ENCODE data around the gene SLC9C1. TPM values are rescaled to one million over a fixed set of nuclear protein-coding genes. Genes with fewer than 3 reads are reported as not detected.

Gene SLC9C1
- total and polyA plus RNA-seq, 2 of the 13 experiments (the other 11 are each of a cell fraction or from before 2014, with no cell fraction given), result not detected

DNA sequence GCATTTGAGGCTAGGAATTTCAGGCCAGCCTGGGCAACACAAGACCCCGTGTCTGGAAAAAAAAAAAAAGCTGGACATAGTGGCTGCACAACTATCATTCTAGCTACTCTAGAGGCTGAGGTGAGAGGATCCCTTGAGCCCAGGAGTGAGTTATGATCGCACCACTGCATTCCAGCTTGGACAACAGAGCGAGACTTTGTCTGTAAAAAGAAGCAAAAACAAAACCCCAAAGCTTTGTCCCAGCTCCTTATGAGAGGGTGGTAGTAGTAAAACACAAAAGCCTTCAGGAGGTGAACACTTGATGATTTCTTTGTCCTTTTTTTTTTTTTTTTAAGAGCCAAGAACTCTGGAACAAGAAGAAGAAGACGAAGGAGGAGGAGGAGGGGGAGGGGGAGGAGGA is 37.8 kb upstream of the SLC9C1 start:
- TF ChIP-seq, protein P1, sequence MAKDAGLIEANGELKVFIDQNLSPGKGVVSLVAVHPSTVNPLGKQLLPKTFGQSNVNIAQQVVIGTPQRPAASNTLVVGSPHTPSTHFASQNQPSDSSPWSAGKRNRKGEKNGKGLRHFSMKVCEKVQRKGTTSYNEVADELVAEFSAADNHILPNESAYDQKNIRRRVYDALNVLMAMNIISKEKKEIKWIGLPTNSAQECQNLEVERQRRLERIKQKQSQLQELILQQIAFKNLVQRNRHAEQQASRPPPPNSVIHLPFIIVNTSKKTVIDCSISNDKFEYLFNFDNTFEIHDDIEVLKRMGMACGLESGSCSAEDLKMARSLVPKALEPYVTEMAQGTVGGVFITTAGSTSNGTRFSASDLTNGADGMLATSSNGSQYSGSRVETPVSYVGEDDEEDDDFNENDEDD (CRISPR knock-in tag; IDR thresholded peaks at IDR 0.05; ENCODE audit: borderline replicate concordance), result no peak
- no peak for TF ChIP-seq SRSF4 (IDR thresholded peaks at IDR 0.05; ENCODE audit: low read depth, low read length, poor library complexity, severe bottlenecking)
- TF ChIP-seq ZNF782 (CRISPR knock-in tag; IDR thresholded peaks at IDR 0.05; ENCODE audit: borderline replicate concordance), result no peak
- no peak for TF ChIP-seq MEF2D (CRISPR knock-in tag; IDR thresholded peaks at IDR 0.05)
- no peak for TF ChIP-seq ZNF225 (CRISPR knock-in tag; IDR thresholded peaks at IDR 0.05)
- TF ChIP-seq ZNF232 (CRISPR knock-in tag; IDR thresholded peaks at IDR 0.05; ENCODE audit: borderline replicate concordance), result no peak
- Histone ChIP-seq H3K36me3 (replicated peaks in 1 of 2; ENCODE audit: control insufficient read depth in 1 of 2, insufficient read depth in 2 of 2, low read length in 2 of 2) (no peaks in the 10 kb centered on the region), H3K27me3 (ENCODE audit: control insufficient read depth in 1 of 2, insufficient read depth in 2 of 2, low read length in 2 of 2) (peaks cover 0 to 11% of the 10 kb centered on the region in 2 experiments; a peak in 3 of 5 replicates), H3K9ac (ENCODE audit: insufficient read depth, low read depth, low read length) (no peak overlapping the region), H3K27ac (ENCODE audit: extremely low read length, insufficient read depth, low read length) (no peak overlapping the region), H3K4me1 (ENCODE audit: insufficient read depth, low read length) (no peaks in the 10 kb centered on the region), H4K20me1 (ENCODE audit: insufficient read depth, low read length) (no peaks in the 10 kb centered on the region), H3K4me2 (ENCODE audit: low read depth, low read length) (no peak overlapping the region), H3K9me3 (ENCODE audit: low read length) (no peaks in the 10 kb centered on the region), H2AFZ (ENCODE audit: low read length) (no peak overlapping the region), H3K79me2 (ENCODE audit: insufficient read depth, low read length) (no peaks in the 10 kb centered on the region), H3K4me3 (replicated peaks in 1 of 3; ENCODE audit: insufficient read depth in 1 of 3, low read depth in 2 of 3, low read length in 3 of 3) (no peak overlapping the region)
- intact Hi-C loops (cut with micrococcal nuclease; ENCODE audit: unreplicated experiment), result no loop called here
- in situ Hi-C loops (cut with HindIII; ENCODE audit: extremely low pct_ligation_motif_present, low pct_unique_long_range_greater_than_20kb), result no loop called here
- POLR2A ChIA-PET, result no interaction called here
- no peak for FAIRE-seq
- WGBS (ENCODE audit: low lambda C conversion rate), result 38% methylated on average over 4 of the region's 4 CpGs
- BruUV-seq (replicated peaks), result no TSS peak
- CTCF ChIA-PET (ENCODE audit: low intra/inter-chr PET ratio, low total read pairs), result no interaction called here
- ATAC-seq, result no peak
- DNase-seq (ENCODE audit: low spot score), result no peak

DNA sequence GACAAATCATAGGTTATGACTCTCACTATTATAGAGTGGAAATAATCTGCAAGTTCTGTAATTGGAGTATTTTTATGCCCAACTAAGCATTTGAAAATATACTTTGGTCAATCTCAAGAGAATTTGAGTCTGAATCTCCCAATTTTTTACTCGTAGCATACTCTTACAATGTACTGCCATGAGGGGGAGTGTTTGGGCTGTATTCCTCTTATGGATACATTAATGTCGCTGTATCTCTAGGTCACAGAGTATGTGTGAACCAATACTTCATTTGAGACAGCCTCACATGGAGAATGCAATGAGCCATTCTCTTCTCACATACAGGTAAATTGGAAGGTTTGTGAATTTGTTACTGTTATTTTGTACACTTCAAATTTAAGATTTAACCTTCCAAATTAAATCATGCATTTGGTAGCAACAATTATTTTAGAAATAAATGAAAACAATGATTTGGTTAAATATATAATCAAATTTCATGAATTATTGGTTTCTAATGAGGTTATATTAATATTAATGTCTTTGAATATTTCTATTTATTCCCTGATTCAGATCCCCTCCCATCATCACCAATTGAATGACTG is 33.4 kb upstream of the SLC9C1 start:
- H3K4me1 ChIP-seq (ENCODE audit: insufficient read depth, low read length), result no peaks in the 10 kb centered on the region
- no peaks in the 10 kb centered on the region for H3K79me2 ChIP-seq (ENCODE audit: insufficient read depth, low read length)
- DNase-seq (ENCODE audit: low spot score), result peak; percentile 39
- no peak overlapping the region for H2AFZ ChIP-seq (ENCODE audit: low read length)
- WGBS (ENCODE audit: low lambda C conversion rate), result 0% methylated on average over 2 of the region's 2 CpGs
- no peak for FAIRE-seq
- ChIA-PET POLR2A (no interaction called here), CTCF (ENCODE audit: low intra/inter-chr PET ratio, low total read pairs) (interaction anchor here (1.3 kb wide), 1 partner anchor 192 kb away, joined by 5 read pairs; no protein-coding TSS in a partner anchor)
- no peak overlapping the region for H3K4me3 ChIP-seq (replicated peaks in 1 of 3; ENCODE audit: insufficient read depth in 1 of 3, low read depth in 2 of 3, low read length in 3 of 3)
- in situ Hi-C loops (cut with HindIII; ENCODE audit: extremely low pct_ligation_motif_present, low pct_unique_long_range_greater_than_20kb), result loop anchor here (10.0 kb wide), 1 partner anchor 207 kb away; no protein-coding TSS in a partner anchor
- no peaks in the 10 kb centered on the region for H3K27me3 ChIP-seq (ENCODE audit: control insufficient read depth in 1 of 2, insufficient read depth in 2 of 2, low read length in 2 of 2)
- H4K20me1 ChIP-seq (ENCODE audit: insufficient read depth, low read length), result no peaks in the 10 kb centered on the region
- no peak overlapping the region for H3K27ac ChIP-seq (ENCODE audit: extremely low read length, insufficient read depth, low read length)
- no peak overlapping the region for H3K4me2 ChIP-seq (ENCODE audit: low read depth, low read length)
- ATAC-seq, result peak; percentile 94
- intact Hi-C loops (cut with micrococcal nuclease; ENCODE audit: unreplicated experiment), result loop anchor here (1.0 to 5.0 kb wide), 3 partner anchors 110 to 205 kb away; no protein-coding TSS in a partner anchor
- H3K9me3 ChIP-seq (ENCODE audit: low read length), result no peaks in the 10 kb centered on the region
- no peak overlapping the region for H3K9ac ChIP-seq (ENCODE audit: insufficient read depth, low read depth, low read length)
- BruUV-seq (replicated peaks), result no TSS peak
- no peaks in the 10 kb centered on the region for H3K36me3 ChIP-seq (replicated peaks in 1 of 2; ENCODE audit: control insufficient read depth in 1 of 2, insufficient read depth in 2 of 2, low read length in 2 of 2)
- TF ChIP-seq ZNF350 (CRISPR knock-in tag; IDR thresholded peaks at IDR 0.05; ENCODE audit: borderline replicate concordance, low read depth), result no peak
- no peak for TF ChIP-seq ZNF605 (CRISPR knock-in tag; IDR thresholded peaks at IDR 0.05)
- peak; percentile 70 for TF ChIP-seq STAG1 (CRISPR knock-in tag; IDR thresholded peaks at IDR 0.05)
- TF ChIP-seq ZNF652 (CRISPR knock-in tag; IDR thresholded peaks at IDR 0.05; ENCODE audit: borderline replicate concordance, low read depth), result no peak
- peak; percentile 32; the same call in 1 of the 2 replicates for TF ChIP-seq SMC3 (IDR thresholded peaks at IDR 0.05; ENCODE audit: low read length)
- no peak for TF ChIP-seq SIN3B (IDR thresholded peaks at IDR 0.05; ENCODE audit: low read length)
- no peak for TF ChIP-seq MYNN (CRISPR knock-in tag; IDR thresholded peaks at IDR 0.05; ENCODE audit: low read depth)
- TF ChIP-seq JUNB (CRISPR knock-in tag; IDR thresholded peaks at IDR 0.05; ENCODE audit: borderline replicate concordance), result no peak
- TF ChIP-seq, protein P2, sequence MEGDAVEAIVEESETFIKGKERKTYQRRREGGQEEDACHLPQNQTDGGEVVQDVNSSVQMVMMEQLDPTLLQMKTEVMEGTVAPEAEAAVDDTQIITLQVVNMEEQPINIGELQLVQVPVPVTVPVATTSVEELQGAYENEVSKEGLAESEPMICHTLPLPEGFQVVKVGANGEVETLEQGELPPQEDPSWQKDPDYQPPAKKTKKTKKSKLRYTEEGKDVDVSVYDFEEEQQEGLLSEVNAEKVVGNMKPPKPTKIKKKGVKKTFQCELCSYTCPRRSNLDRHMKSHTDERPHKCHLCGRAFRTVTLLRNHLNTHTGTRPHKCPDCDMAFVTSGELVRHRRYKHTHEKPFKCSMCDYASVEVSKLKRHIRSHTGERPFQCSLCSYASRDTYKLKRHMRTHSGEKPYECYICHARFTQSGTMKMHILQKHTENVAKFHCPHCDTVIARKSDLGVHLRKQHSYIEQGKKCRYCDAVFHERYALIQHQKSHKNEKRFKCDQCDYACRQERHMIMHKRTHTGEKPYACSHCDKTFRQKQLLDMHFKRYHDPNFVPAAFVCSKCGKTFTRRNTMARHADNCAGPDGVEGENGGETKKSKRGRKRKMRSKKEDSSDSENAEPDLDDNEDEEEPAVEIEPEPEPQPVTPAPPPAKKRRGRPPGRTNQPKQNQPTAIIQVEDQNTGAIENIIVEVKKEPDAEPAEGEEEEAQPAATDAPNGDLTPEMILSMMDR (CRISPR knock-in tag; IDR thresholded peaks at IDR 0.05), result peak; percentile 41
- peak; percentile 42; the same call in 1 of the 2 replicates for TF ChIP-seq RAD21 (CRISPR knock-in tag; IDR thresholded peaks at IDR 0.05)
